ENCODE data around the gene TMEM190. TPM values are rescaled to one million over a fixed set of nuclear protein-coding genes. Genes with fewer than 3 reads are reported as not detected.
"Not testable (repeated sequence)": the region's sequence is repeated elsewhere in the genome, so short reads cannot be mapped to it uniquely, and the experiment has no call there.

TMEM190 gene
- total RNA-seq, 1 donor from 2014 or later = not detected

DNA sequence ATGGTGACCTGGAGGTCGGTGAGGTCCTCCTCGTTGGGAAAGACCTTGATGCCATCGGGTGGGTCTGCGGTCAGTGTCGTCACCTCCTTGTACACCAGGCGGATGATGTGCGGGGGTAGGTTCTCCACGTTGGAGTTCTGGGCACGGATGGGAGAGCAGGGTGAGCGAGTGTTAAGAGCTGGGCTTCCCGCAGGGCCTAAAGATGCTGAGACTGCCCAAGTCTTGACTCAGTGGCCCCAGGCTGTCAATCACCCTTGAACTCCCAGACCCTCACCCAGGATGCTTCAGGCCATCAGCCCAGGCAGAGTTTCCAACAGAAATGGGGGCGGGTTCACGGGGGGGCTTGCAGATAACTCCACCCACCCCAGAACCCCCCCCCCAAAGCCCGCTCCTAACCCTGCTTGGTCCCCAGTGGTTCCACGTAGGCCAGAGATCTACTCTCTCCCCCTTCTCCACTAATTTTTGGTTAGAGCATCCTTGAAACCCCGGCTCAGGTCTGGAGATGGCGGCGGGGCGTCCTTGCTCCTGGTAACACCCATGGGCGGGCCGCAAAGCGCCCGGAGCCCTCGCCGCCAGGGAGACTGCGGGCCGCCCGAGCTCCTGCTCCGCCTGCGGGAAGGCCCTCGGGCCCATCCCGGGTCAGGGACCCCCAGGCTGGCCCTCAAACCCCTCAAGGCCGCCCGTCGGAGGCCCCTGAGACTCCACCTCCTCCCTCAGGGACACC is 30.4 kb downstream of the TMEM190 start:
- peak overlapping the region; percentile 56 for H3K27ac Mint-ChIP-seq (ENCODE audit: unreplicated experiment)
- H3K9me3 Mint-ChIP-seq (ENCODE audit: unreplicated experiment) = no peaks in the 10 kb centered on the region
- peaks cover 21% of the 10 kb centered on the region for H3K36me3 Mint-ChIP-seq (ENCODE audit: unreplicated experiment)
- peak overlapping the region; percentile 86 for H3K4me3 Mint-ChIP-seq (ENCODE audit: unreplicated experiment)
- TF ChIP-seq CTCF (IDR thresholded peaks at IDR 0.05) = no peak
- H3K4me1 Mint-ChIP-seq (ENCODE audit: unreplicated experiment) = peaks cover 23% of the 10 kb centered on the region
- peaks cover 4% of the 10 kb centered on the region for H3K27me3 Mint-ChIP-seq (ENCODE audit: unreplicated experiment)
- DNase-seq (ENCODE audit: extremely low spot score, unreplicated experiment) = no peak

DNA sequence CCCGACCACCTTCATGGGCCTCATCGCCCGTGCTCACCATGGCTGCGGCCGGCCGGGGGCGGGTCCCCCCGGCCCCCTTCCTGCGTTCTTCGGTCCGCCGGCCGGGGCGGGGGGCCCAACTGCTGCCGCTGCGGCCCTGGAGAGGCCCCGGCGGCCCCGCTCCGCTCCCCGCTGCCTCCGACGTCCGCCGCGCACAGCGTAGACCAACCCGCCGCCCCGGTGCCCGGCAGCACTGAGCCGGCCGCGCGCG is 30.8 kb downstream of the TMEM190 start, which contains the start of gene UBE2S:
Gene UBE2S (minus strand): TSS at position 239 of the 250 bp plus-strand sequence. CDS start 199 bp downstream, at position 40.
- DNase-seq (ENCODE audit: extremely low spot score, unreplicated experiment); H3K9me3 Mint-ChIP-seq (ENCODE audit: unreplicated experiment); H3K27me3 Mint-ChIP-seq (ENCODE audit: unreplicated experiment): not testable (repeated sequence)
- Mint-ChIP-seq H3K36me3 (ENCODE audit: unreplicated experiment) (peaks cover 21% of the 10 kb centered on the region), H3K4me1 (ENCODE audit: unreplicated experiment) (peaks cover 23% of the 10 kb centered on the region), H3K4me3 (ENCODE audit: unreplicated experiment) (peak within 1 kb of the TSS; percentile 86), H3K27ac (ENCODE audit: unreplicated experiment) (peak within 1 kb of the TSS; percentile 98)

DNA sequence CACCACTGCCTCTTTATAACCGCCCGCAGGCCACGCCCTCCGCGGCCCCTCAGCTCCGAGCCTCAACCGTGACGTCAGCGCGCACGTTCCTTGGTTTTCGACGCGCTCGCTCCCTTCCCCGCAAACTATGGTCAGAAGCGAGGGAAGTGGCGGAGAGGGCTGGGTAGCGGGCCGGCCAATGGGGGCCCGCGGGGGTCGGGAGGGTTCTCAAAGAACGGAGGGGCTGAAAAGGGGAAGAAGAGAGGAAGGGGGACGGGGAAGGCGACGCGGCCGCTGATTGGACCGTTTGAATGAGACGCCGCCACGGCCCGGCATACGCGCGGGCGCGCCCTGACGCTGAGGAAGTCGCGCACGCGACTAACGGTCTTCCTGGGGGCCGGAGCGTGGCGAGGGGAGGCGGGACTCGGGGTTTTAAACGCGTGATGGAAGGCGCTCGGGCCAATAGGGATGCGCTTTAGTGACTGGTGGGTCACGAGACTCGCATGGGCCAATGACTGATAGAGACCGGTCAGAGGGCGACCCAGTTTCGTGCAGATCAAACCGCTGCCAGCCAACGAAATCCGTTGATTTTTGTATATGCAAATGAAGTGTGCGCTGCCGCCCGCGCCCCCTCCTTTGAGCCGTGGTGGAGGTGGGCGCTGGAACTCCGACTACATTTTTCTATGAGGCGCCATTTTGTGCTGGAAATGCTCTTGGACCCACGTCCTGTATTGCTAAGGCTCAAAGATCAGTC is 31.3 kb downstream of the TMEM190 start:
- Mint-ChIP-seq H3K4me3 (ENCODE audit: unreplicated experiment) (peak overlapping the region; percentile 86), H3K27ac (ENCODE audit: unreplicated experiment) (peak overlapping the region; percentile 98), H3K36me3 (ENCODE audit: unreplicated experiment) (peaks cover 17% of the 10 kb centered on the region), H3K9me3 (ENCODE audit: unreplicated experiment) (no peaks in the 10 kb centered on the region), H3K4me1 (ENCODE audit: unreplicated experiment) (peaks cover 23% of the 10 kb centered on the region), H3K27me3 (ENCODE audit: unreplicated experiment) (peaks cover 4% of the 10 kb centered on the region)
- no peak for TF ChIP-seq CTCF (IDR thresholded peaks at IDR 0.05)
- DNase-seq (ENCODE audit: extremely low spot score, unreplicated experiment) = peak; percentile 99

DNA sequence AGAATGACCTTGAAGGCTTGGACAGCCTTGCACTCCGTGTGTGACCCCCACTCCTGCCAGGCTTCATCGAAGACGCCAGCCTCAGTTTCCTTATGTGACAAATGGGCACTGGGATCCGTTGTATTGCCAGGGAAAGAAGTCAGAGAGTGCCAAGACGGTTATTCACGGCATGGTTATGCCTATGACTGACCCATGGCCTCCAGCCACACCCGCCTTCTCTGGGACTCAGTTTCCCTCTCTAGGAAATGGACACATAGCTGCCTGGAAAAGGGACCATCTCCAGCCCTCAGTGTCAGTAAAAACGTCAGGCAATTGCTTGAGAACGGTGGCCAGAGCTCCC is 31.9 kb downstream of the TMEM190 start:
- peaks cover 20% of the 10 kb centered on the region for H3K4me1 Mint-ChIP-seq (ENCODE audit: unreplicated experiment)
- peak overlapping the region; percentile 86 for H3K4me3 Mint-ChIP-seq (ENCODE audit: unreplicated experiment)
- DNase-seq (ENCODE audit: extremely low spot score, unreplicated experiment) = no peak
- TF ChIP-seq CTCF (IDR thresholded peaks at IDR 0.05) = no peak
- H3K36me3 Mint-ChIP-seq (ENCODE audit: unreplicated experiment) = peaks cover 14% of the 10 kb centered on the region
- peaks cover 4% of the 10 kb centered on the region for H3K27me3 Mint-ChIP-seq (ENCODE audit: unreplicated experiment)
- peak overlapping the region; percentile 98 for H3K27ac Mint-ChIP-seq (ENCODE audit: unreplicated experiment)
- H3K9me3 Mint-ChIP-seq (ENCODE audit: unreplicated experiment) = no peaks in the 10 kb centered on the region

DNA sequence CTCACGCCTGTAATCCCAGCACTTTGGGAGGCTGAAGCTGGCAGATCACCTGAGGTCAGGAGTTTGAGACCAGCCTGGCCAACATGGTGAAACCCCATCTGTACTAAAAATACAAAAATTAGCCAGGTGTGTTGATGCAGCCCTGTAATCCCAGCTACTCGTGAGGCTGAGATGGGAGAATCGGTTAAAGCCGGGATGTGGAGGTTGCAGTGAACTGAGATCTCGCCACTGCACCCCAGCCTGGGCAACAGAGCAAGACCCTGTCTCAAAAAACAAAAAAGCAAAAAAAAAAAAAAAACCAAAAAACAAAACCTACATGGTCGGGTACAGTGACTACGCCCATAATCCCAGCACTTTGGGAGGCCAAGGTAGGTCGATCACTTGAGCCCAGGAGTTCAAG is 32.6 kb downstream of the TMEM190 start:
- H3K27ac Mint-ChIP-seq (ENCODE audit: unreplicated experiment) = peak overlapping the region; percentile 98
- not testable (repeated sequence) for H3K27me3 Mint-ChIP-seq (ENCODE audit: unreplicated experiment); H3K36me3 Mint-ChIP-seq (ENCODE audit: unreplicated experiment); H3K9me3 Mint-ChIP-seq (ENCODE audit: unreplicated experiment); DNase-seq (ENCODE audit: extremely low spot score, unreplicated experiment); H3K4me3 Mint-ChIP-seq (ENCODE audit: unreplicated experiment)
- peaks cover 19% of the 10 kb centered on the region for H3K4me1 Mint-ChIP-seq (ENCODE audit: unreplicated experiment)

GRCh38 chr19:55410168-55410567 is 33.5 kb downstream of the TMEM190 start:
- TF ChIP-seq CTCF (IDR thresholded peaks at IDR 0.05) = no peak
- peaks cover 19% of the 10 kb centered on the region for H3K4me1 Mint-ChIP-seq (ENCODE audit: unreplicated experiment)
- H3K36me3 Mint-ChIP-seq (ENCODE audit: unreplicated experiment) = peaks cover 9% of the 10 kb centered on the region
- H3K27ac Mint-ChIP-seq (ENCODE audit: unreplicated experiment) = peak overlapping the region; percentile 68
- H3K27me3 Mint-ChIP-seq (ENCODE audit: unreplicated experiment) = peaks cover 6% of the 10 kb centered on the region
- H3K4me3 Mint-ChIP-seq (ENCODE audit: unreplicated experiment) = no peak overlapping the region
- no peaks in the 10 kb centered on the region for H3K9me3 Mint-ChIP-seq (ENCODE audit: unreplicated experiment)
- DNase-seq (ENCODE audit: extremely low spot score, unreplicated experiment) = no peak
